ENCODE results near the gene CALML5. TPM values are rescaled to one million over a fixed set of nuclear protein-coding genes. Genes with fewer than 3 reads are reported as not detected.

CALML5 gene
- total RNA-seq, 1 experiment from 2014 or later, result not detected

DNA sequence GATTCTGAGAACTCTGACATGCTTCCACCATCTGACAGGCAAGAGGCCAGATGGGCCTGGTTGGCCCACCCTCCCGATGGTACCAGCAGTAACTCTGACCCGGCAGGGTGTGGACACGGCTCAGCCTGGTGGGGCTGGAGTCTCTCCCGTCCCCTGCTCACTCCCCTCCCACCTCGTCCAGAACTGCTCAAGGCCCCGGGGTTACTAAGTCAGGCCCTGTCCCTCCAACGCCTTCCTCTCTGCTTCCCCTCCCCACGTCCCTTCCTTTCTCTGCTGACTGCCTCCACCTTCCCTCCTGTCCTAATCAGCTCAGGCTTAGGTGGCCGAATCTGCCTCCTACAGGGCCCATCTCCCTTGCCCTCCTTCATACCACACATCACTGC is 12.5 kb downstream of the CALML5 start:
- intact Hi-C loops (cut with micrococcal nuclease; ENCODE audit: unreplicated experiment), result no loop called here

DNA sequence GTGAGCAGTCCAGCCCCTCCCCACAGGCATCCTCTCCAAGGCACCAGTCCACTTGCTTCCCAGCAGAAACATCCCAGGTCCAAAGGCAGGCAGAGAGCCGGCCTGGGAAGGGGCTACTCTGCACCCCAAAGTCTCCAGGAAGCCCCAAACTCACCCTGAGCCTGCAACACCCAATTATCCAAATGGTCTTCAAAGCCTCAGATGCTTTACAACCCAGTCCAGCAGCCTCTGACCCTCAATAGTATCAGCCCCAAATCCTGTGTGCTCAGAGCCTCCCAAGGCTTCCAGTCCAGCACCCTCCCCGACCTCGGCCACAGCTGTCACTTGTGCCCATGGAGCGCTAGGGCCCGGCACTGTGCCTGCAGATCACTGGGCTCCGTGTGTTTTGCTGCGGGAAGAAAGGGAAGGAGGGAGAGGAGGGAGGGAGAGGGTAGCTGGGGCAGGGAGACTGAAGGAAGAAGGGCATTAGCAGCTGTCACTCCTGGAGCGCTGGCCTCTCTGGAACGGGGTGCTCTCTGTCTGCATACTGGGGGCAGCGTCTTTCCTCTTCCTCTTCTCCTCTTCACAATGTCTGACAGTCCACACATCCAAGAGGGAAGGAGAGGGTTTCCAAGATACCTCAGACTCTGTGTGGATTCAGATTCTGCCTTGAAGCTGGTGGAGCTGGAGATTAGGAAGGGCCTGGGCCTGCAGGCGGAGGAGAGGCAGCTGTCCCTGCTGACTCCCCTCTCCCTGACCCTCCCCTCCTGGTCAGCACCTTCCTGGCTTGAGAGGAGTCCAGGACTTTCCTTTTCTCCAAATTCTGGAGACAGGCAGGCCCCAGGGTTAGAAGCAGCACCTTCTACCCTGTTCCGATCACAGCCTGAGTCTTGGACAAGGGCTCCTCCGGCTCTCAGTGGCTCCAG is 13.2 kb downstream of the CALML5 start:
- Histone ChIP-seq H3K9me3 (ENCODE audit: control insufficient read depth, insufficient read depth, low read depth, low read length) (no peaks in the 10 kb centered on the region), H3K27ac (ENCODE audit: low read length) (no peak overlapping the region), H3K36me3 (ENCODE audit: control insufficient read depth, insufficient read depth, low read length) (no peaks in the 10 kb centered on the region), H3K4me1 (ENCODE audit: control insufficient read depth, insufficient read depth, low read length) (no peaks in the 10 kb centered on the region), H3K27me3 (ENCODE audit: control insufficient read depth, insufficient read depth, low read length) (no peaks in the 10 kb centered on the region), H3K4me3 (ENCODE audit: low read depth in 2 of 2, low read length in 2 of 2) (no peak overlapping the region)
- ATAC-seq (no peak), DNase-seq (ENCODE audit: low read depth, low spot score) (no peak)
- intact Hi-C loops (cut with micrococcal nuclease; ENCODE audit: unreplicated experiment) (no loop called here), in situ Hi-C loops (cut with HindIII; ENCODE audit: low pct_unique_long_range_greater_than_20kb, low sequenced_read_pairs) (no loop called here)
- no TSS peak for BruUV-seq (replicated peaks)
- no peak for TF ChIP-seq POLR2AphosphoS5 (IDR thresholded peaks at IDR 0.05; ENCODE audit: low read depth, low read length)
- TF ChIP-seq TCF7L2 (IDR thresholded peaks at IDR 0.05; ENCODE audit: low read depth, low read length), result no peak
- TF ChIP-seq, protein P1, sequence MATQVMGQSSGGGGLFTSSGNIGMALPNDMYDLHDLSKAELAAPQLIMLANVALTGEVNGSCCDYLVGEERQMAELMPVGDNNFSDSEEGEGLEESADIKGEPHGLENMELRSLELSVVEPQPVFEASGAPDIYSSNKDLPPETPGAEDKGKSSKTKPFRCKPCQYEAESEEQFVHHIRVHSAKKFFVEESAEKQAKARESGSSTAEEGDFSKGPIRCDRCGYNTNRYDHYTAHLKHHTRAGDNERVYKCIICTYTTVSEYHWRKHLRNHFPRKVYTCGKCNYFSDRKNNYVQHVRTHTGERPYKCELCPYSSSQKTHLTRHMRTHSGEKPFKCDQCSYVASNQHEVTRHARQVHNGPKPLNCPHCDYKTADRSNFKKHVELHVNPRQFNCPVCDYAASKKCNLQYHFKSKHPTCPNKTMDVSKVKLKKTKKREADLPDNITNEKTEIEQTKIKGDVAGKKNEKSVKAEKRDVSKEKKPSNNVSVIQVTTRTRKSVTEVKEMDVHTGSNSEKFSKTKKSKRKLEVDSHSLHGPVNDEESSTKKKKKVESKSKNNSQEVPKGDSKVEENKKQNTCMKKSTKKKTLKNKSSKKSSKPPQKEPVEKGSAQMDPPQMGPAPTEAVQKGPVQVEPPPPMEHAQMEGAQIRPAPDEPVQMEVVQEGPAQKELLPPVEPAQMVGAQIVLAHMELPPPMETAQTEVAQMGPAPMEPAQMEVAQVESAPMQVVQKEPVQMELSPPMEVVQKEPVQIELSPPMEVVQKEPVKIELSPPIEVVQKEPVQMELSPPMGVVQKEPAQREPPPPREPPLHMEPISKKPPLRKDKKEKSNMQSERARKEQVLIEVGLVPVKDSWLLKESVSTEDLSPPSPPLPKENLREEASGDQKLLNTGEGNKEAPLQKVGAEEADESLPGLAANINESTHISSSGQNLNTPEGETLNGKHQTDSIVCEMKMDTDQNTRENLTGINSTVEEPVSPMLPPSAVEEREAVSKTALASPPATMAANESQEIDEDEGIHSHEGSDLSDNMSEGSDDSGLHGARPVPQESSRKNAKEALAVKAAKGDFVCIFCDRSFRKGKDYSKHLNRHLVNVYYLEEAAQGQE (IDR thresholded peaks at IDR 0.05; ENCODE audit: insufficient read depth in 1 of 2, low read depth in 2 of 2, low read length in 1 of 2), result no peak
- TF ChIP-seq, protein P2, sequence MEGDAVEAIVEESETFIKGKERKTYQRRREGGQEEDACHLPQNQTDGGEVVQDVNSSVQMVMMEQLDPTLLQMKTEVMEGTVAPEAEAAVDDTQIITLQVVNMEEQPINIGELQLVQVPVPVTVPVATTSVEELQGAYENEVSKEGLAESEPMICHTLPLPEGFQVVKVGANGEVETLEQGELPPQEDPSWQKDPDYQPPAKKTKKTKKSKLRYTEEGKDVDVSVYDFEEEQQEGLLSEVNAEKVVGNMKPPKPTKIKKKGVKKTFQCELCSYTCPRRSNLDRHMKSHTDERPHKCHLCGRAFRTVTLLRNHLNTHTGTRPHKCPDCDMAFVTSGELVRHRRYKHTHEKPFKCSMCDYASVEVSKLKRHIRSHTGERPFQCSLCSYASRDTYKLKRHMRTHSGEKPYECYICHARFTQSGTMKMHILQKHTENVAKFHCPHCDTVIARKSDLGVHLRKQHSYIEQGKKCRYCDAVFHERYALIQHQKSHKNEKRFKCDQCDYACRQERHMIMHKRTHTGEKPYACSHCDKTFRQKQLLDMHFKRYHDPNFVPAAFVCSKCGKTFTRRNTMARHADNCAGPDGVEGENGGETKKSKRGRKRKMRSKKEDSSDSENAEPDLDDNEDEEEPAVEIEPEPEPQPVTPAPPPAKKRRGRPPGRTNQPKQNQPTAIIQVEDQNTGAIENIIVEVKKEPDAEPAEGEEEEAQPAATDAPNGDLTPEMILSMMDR (IDR thresholded peaks at IDR 0.05), result no peak
- no peak for TF ChIP-seq SIN3A (IDR thresholded peaks at IDR 0.05; ENCODE audit: borderline replicate concordance, insufficient read depth, low read depth, low read length)
- CTCF ChIA-PET, result no interaction called here
- POLR2A ChIA-PET, result no interaction called here

More for the DNA sequence above, 12.5 kb downstream of the CALML5 start:
- Histone ChIP-seq H3K9me3 (ENCODE audit: control insufficient read depth, insufficient read depth, low read depth, low read length) (no peaks in the 10 kb centered on the region), H3K36me3 (ENCODE audit: control insufficient read depth, insufficient read depth, low read length) (no peaks in the 10 kb centered on the region), H3K4me1 (ENCODE audit: control insufficient read depth, insufficient read depth, low read length) (no peaks in the 10 kb centered on the region), H3K27ac (ENCODE audit: low read length) (no peak overlapping the region), H3K27me3 (ENCODE audit: control insufficient read depth, insufficient read depth, low read length) (no peaks in the 10 kb centered on the region), H3K4me3 (ENCODE audit: low read depth in 2 of 2, low read length in 2 of 2) (no peak overlapping the region)
- CTCF ChIA-PET, result no interaction called here
- no peak for ATAC-seq
- no peak for TF ChIP-seq TCF7L2 (IDR thresholded peaks at IDR 0.05; ENCODE audit: low read depth, low read length)
- TF ChIP-seq, protein P1 (IDR thresholded peaks at IDR 0.05; ENCODE audit: insufficient read depth in 1 of 2, low read depth in 2 of 2, low read length in 1 of 2), result no peak
- TF ChIP-seq SIN3A (IDR thresholded peaks at IDR 0.05; ENCODE audit: borderline replicate concordance, insufficient read depth, low read depth, low read length), result no peak
- TF ChIP-seq POLR2AphosphoS5 (IDR thresholded peaks at IDR 0.05; ENCODE audit: low read depth, low read length), result no peak
- TF ChIP-seq, protein P2 (IDR thresholded peaks at IDR 0.05), result no peak
- POLR2A ChIA-PET, result no interaction called here
- BruUV-seq (replicated peaks), result no TSS peak
- in situ Hi-C loops (cut with HindIII; ENCODE audit: low pct_unique_long_range_greater_than_20kb, low sequenced_read_pairs), result no loop called here
- no peak for DNase-seq (ENCODE audit: low read depth, low spot score)
